ENCODE data around the gene IFIT1. TPM values are rescaled to one million over a fixed set of nuclear protein-coding genes. Genes with fewer than 3 reads are reported as not detected.

Gene IFIT1
- total RNA-seq, 4 donors from 2014 or later: 1.9 to 7.1 (median 2.7) TPM

DNA sequence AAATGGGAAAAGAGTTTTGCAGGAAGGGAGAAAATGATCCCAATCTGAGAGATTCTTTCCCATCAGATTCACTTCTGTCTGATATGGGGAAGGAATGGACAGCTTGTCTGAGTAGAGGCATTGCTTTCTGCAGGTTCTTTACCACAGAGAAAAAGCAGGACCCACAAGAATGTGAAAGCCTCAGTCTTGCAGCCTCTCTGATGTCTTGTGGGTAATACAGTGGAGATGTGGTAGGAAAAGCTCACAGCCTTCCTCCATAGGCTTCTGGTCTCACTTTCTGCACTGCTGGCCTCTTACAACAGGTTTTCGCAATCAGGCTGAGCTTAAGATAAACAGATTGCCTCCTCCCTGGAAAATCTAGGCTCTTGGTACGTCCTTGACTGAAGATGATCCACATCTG, 551 bp downstream of the IFIT1 start:
- TF ChIP-seq POLR2AphosphoS5 (IDR thresholded peaks at IDR 0.05) (no peak), POLR2A (IDR thresholded peaks at IDR 0.05) (no peak), EP300 (IDR thresholded peaks at IDR 0.05) (no peak)
- TF ChIP-seq, protein P1, sequence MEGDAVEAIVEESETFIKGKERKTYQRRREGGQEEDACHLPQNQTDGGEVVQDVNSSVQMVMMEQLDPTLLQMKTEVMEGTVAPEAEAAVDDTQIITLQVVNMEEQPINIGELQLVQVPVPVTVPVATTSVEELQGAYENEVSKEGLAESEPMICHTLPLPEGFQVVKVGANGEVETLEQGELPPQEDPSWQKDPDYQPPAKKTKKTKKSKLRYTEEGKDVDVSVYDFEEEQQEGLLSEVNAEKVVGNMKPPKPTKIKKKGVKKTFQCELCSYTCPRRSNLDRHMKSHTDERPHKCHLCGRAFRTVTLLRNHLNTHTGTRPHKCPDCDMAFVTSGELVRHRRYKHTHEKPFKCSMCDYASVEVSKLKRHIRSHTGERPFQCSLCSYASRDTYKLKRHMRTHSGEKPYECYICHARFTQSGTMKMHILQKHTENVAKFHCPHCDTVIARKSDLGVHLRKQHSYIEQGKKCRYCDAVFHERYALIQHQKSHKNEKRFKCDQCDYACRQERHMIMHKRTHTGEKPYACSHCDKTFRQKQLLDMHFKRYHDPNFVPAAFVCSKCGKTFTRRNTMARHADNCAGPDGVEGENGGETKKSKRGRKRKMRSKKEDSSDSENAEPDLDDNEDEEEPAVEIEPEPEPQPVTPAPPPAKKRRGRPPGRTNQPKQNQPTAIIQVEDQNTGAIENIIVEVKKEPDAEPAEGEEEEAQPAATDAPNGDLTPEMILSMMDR (IDR thresholded peaks at IDR 0.05): no peak
- Histone ChIP-seq H3K4me1 (peaks cover 39% of the 10 kb centered on the region), H3K36me3 (no peaks in the 10 kb centered on the region), H3K9me3 (no peaks in the 10 kb centered on the region), H3K4me3 (peak overlapping the region; percentile 60), H3K27me3 (no peaks in the 10 kb centered on the region), H3K27ac (peak overlapping the region; percentile 67)
- 16% methylated on average over 2 of the region's 2 CpGs for WGBS
- no peak for DNase-seq (ENCODE audit: low spot score in 2 of 2)

DNA sequence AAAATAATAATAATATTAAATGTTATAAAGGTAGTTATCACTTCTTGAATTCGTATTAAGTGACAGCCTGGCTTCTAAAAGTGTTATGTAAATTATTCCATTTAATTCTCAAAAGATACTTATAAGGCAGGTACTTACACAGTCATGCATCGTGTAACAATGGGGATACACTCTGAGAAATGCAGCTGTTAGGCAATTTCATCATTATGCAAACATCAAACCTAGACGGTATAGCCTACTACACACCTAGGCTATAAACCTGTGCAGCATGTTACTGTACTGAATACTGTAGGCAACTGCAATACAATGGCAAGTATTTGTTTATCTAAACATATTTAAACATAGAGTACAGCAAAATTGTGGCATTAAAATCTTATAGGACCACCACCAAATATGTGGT, 1.5 kb downstream of the IFIT1 start:
- H3K9me3 ChIP-seq: no peaks in the 10 kb centered on the region
- no peaks in the 10 kb centered on the region for H3K36me3 ChIP-seq
- WGBS: 33% methylated on average over 3 of the region's 3 CpGs
- H3K27ac ChIP-seq: no peak overlapping the region
- no peak for DNase-seq (ENCODE audit: low spot score in 2 of 2)
- no peak for TF ChIP-seq EP300 (IDR thresholded peaks at IDR 0.05)
- TF ChIP-seq, protein P1 (IDR thresholded peaks at IDR 0.05): no peak
- no peak for TF ChIP-seq POLR2A (IDR thresholded peaks at IDR 0.05)
- no peak for TF ChIP-seq POLR2AphosphoS5 (IDR thresholded peaks at IDR 0.05)
- peak overlapping the region; percentile 60 for H3K4me3 ChIP-seq
- H3K4me1 ChIP-seq: peaks cover 39% of the 10 kb centered on the region
- H3K27me3 ChIP-seq: no peaks in the 10 kb centered on the region

DNA sequence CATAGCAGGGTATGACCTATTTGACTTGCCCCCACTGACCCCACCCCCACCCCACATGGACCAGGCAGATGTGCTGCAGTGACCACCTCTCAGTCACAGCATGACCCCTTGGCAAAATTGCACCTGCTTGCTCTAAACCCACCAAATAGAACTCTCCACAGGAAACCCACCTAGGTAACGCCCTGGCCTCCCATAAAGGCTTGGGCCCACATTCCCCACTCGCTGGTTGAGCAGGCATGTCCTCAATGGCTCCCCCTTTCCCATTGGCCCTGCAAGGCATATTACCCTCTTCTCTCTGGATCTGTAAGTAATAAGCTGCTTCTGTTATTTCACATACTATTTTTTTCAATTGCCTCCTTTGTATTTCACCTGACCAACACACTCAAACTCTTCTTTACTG, 2.7 kb downstream of the IFIT1 start:
- no peak overlapping the region for H3K27ac ChIP-seq

DNA sequence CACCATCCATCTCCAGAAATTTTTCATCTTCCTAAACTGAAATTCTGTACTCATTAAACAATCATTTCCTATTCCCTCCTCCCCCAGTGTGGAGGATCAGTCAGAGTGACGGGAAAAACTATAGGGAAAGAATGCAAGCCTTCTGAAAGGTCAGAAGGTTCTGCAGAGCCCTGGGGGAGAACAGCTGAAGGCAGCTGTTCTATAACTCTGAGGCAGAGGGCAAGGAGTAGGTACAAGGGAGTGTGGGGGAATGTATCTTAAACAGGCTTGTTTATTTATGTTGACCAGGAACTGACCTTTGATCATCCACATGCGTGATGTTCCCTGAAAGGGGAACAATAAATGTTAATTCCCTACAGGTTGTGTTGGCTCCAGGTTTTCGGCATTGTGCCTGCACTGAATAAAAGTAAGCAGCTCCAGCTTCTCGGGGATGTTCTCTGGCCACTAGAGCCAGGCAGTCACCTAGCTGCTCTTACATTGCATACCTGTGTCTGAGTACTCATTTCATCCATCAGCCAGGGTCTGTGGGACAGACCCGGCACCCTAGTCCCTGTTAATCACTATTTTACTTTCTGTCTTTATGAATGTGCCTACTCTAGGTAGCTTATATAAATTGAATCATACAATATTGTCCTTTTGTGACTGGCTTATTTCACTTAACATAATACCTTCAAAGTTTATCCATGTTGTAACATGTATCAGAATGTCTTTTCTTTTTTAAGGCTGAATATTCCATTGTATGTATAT, 5.8 kb downstream of the IFIT1 start:
- Histone ChIP-seq H3K4me1 (peaks cover 19% of the 10 kb centered on the region), H3K27ac (no peak overlapping the region), H3K27me3 (no peaks in the 10 kb centered on the region), H3K9me3 (no peaks in the 10 kb centered on the region), H3K4me3 (no peak overlapping the region), H3K36me3 (no peaks in the 10 kb centered on the region)
- TF ChIP-seq POLR2AphosphoS5 (IDR thresholded peaks at IDR 0.05): no peak
- TF ChIP-seq EP300 (IDR thresholded peaks at IDR 0.05): no peak
- TF ChIP-seq, protein P1 (IDR thresholded peaks at IDR 0.05): no peak
- no peak for TF ChIP-seq POLR2A (IDR thresholded peaks at IDR 0.05)
- DNase-seq (ENCODE audit: low spot score in 2 of 2): no peak
- 87% methylated on average over 5 of the region's 5 CpGs for WGBS

More for the DNA sequence above, 2.7 kb downstream of the IFIT1 start:
- Histone ChIP-seq H3K36me3 (no peaks in the 10 kb centered on the region), H3K4me3 (no peak overlapping the region), H3K27me3 (no peaks in the 10 kb centered on the region), H3K4me1 (peaks cover 39% of the 10 kb centered on the region), H3K9me3 (no peaks in the 10 kb centered on the region)
- TF ChIP-seq, protein P1 (IDR thresholded peaks at IDR 0.05): no peak
- TF ChIP-seq POLR2AphosphoS5 (IDR thresholded peaks at IDR 0.05): no peak
- TF ChIP-seq EP300 (IDR thresholded peaks at IDR 0.05): no peak
- no peak for TF ChIP-seq POLR2A (IDR thresholded peaks at IDR 0.05)
- 89% methylated on average over 2 of the region's 2 CpGs for WGBS
- DNase-seq (ENCODE audit: low spot score in 2 of 2): no peak

DNA sequence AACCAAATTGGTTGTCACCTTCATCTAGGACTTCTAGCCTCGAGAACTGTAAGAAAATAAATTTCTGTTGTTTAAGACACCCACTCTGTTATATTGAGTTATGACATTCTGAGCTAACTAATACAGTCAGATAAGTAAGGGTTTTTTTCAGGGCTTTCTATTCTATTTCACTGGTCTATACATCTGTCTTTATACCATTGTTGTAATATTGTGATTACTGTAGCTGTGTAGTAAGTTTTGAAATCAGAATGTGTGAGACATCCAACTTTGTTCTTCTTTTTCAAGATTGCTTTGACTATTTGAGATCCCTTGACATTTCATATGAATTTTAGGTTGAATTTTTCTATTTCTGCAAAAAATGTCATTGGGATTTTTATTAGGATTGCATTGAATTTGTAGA, 7.5 kb downstream of the IFIT1 start:
- TF ChIP-seq EP300 (IDR thresholded peaks at IDR 0.05): no peak
- TF ChIP-seq POLR2A (IDR thresholded peaks at IDR 0.05): no peak
- TF ChIP-seq POLR2AphosphoS5 (IDR thresholded peaks at IDR 0.05): no peak
- TF ChIP-seq, protein P1 (IDR thresholded peaks at IDR 0.05): no peak
- WGBS: 87% methylated on average over 1 of the region's 1 CpG
- H3K36me3 ChIP-seq: no peaks in the 10 kb centered on the region
- no peaks in the 10 kb centered on the region for H3K9me3 ChIP-seq
- H3K27me3 ChIP-seq: no peaks in the 10 kb centered on the region
- no peak overlapping the region for H3K4me3 ChIP-seq
- H3K4me1 ChIP-seq: peaks cover 3% of the 10 kb centered on the region
- no peak for DNase-seq (ENCODE audit: low spot score in 2 of 2)
- H3K27ac ChIP-seq: no peak overlapping the region

Data from suprapubic skin (tissue), 4 donors.